Femur (tissue), 1 donor: ENCODE data around the gene RC3H2.
"Not testable (repeated sequence)": the region's sequence is repeated elsewhere in the genome, so short reads cannot be mapped to it uniquely, and the experiment has no call there.

Source experiments
- DNase-seq: peaks from one replicate; pipeline ENCODE4 v3.0.0-alpha.2; 2017

Gene RC3H2

GRCh38 chr9:122837266-122837850 is 67.8 kb downstream of the RC3H2 start:
- DNase-seq = no peak

- peak; percentile 25 for DNase-seq
Measured at GRCh38 chr9:122835313-122835731, 69.8 kb downstream of the RC3H2 start.

GRCh38 chr9:122832194-122832593 is 73.0 kb downstream of the RC3H2 start:
- no peak for DNase-seq

GRCh38 chr9:122828965-122829284 is 76.2 kb downstream of the RC3H2 start:
- not testable (repeated sequence) for DNase-seq

GRCh38 chr9:122827761-122828093 is 77.4 kb downstream of the RC3H2 start:
- no peak for DNase-seq

GRCh38 chr9:122822938-122823337 is 82.2 kb downstream of the RC3H2 start:
- no peak for DNase-seq

- DNase-seq = no peak
Measured at GRCh38 chr9:122822056-122822455, 83.1 kb downstream of the RC3H2 start.

GRCh38 chr9:122821278-122821943 is 83.7 kb downstream of the RC3H2 start:
- DNase-seq = peak; percentile 42

- DNase-seq = no peak
Measured at GRCh38 chr9:122820490-122820845, 84.7 kb downstream of the RC3H2 start.

GRCh38 chr9:122819791-122820489 is 85.2 kb downstream of the RC3H2 start:
- DNase-seq = no peak

GRCh38 chr9:122819326-122819725 is 85.8 kb downstream of the RC3H2 start:
- DNase-seq = no peak

GRCh38 chr9:122816163-122816867 is 88.8 kb downstream of the RC3H2 start:
- peak; percentile 53 for DNase-seq

GRCh38 chr9:122815544-122815943 is 89.6 kb downstream of the RC3H2 start:
- no peak for DNase-seq

GRCh38 chr9:122814545-122814944 is 90.6 kb downstream of the RC3H2 start:
- no peak for DNase-seq

- no peak for DNase-seq
Measured at GRCh38 chr9:122812736-122813135, 92.4 kb downstream of the RC3H2 start.

- DNase-seq = peak; percentile 79
Measured at GRCh38 chr9:122810306-122810946, 94.7 kb downstream of the RC3H2 start.

- not testable (repeated sequence) for DNase-seq
Measured at GRCh38 chr9:122809261-122809660, 95.9 kb downstream of the RC3H2 start.

- DNase-seq = no peak
Measured at GRCh38 chr9:122808141-122808540, 97.0 kb downstream of the RC3H2 start.

- no peak for DNase-seq
Measured at GRCh38 chr9:122807271-122807900, 97.8 kb downstream of the RC3H2 start.

- no peak for DNase-seq
Measured at GRCh38 chr9:122806661-122807060, 98.5 kb downstream of the RC3H2 start.

GRCh38 chr9:122800066-122801060 is 104.8 kb downstream of the RC3H2 start, which contains the start of gene OR1K1:
OR1K1 (plus strand) TSS chr9:122800123; CDS start chr9:122800123, 0 bp downstream.
- DNase-seq = no peak
